ENCODE data around the gene KCNA10.

The KCNA10 gene

DNA sequence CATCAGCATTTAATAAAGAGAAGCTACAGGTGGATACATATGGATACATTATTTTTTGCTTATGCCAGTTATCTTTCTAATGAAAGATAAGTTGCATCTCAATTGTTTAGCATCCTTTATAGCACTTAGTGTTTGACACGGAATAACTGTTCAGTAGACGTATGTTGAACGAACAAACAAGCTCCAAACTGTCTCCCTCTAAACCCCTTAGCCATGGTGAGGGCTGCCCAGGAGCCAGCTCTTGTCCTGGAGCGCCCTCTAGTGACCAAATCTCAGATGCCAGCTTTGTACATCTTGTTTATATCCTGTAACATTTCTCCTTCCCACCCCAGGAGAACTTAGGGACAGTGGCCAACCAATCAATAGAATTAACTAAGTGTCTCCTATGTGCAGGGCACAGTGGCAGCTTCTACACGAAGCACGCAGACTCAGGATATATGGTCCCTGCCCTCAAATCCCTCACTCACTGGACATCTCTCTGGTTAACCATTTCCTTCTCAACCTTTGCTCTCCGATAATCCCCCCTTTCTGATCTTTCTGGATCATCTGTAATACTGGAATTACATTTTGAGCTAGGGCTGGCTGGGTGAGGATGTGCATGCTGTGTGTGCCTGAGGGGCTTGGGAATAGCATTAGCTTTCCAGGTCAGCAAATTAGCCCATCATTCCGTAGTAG lies 22.9 kb downstream of the KCNA10 start:
- peak; percentile 85 for DNase-seq

DNA sequence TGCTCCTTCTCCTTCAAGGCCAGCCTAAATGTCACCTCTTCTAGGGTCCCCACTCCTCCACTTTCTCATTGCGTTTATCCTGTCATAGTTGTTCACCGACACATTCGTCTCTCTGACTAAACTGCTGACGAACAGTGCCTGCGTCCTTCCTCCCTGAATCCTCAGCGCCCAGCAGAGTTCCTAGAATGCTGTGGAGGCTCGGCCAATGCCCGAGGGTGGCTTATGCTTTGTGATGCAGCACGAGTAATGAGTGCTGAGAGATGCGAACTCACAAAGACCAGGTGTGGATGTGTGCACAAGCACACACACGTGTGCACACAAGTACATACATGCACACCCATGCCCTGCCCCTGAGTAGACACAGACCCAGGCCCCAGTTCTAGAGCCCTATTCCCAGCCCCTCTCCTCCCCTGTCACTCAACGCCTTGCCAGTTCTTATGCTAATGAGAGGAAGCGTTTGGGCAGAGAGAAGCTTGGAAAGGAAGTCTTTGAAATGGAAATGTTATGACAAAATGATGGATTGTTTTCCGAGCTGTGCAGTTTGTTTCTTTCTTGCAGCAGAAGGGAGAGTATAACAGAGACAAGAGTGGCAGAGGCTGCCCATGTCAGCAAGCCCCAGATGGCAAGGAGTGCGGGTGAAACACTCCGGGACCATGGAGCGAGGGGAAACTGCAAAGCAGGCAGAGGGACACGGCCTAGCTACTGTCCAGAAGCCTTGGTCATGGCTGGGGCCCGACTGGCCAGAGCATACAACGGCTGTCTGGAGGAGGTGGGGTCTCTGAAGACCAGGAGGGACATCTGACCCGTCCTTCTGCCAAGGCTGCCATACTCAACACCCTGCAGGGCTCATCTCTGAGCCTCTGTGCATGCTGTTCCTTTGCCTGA lies 24.2 kb downstream of the KCNA10 start:
- no peak for DNase-seq

GRCh38 chr1:110494036-110494435 lies 24.9 kb downstream of the KCNA10 start:
- DNase-seq = no peak

- DNase-seq = peak in 1 of 2 donors; percentile 24
These were observed 25.8 kb downstream of the KCNA10 start for GRCh38 chr1:110493059-110493699.

DNA sequence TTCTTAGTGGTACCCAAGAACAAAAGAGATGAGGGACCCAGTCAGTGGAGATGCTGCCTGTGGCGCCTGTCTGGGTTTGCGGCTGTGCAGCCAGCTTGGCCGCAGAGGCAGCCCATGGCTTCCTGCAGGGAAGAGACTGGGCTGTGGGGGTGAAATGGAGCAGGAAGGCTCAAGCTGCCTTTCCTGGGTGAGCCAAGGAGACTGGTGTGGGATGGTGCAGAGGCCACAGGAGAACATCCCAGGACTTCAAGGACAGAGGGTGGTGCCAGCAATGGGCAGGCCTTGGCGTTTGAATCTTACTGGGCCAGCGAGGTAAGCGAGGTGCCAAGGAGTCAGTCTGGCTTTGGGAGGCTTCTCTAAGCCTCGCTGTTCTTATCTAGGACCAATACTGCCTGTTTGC lies 26.4 kb downstream of the KCNA10 start:
- no peak for DNase-seq

DNA sequence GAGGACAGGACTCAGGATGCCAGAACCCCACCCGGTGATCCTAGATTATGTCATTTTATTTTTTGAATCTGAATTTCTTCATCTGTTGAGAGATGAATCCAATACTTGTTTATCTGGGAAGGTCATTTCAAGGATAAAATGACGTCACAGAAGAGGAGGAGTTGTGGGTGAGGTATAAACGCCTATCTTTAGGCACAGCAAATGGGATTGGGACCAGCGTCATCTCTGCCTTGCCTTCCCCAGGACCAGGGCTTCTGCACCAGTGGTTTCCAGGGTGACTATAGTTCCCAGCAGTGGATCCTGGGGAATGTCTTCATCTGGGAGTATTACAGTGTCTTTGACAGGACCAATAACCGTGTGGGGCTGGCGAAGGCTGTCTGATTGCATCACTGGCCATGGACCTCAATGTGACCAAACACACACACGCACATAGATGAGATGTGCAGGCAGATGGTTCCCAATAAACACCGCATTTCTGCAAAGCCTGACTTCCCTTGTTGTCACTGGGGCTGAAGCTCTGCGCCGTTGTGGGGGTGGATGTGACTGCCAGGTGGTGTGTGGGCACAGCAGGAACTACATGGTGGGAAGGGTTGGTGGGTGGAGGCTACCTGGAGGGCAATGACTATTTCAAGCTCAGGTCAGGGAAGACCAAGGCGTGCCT lies 28.1 kb downstream of the KCNA10 start:
- peak; percentile 57 to 88 for DNase-seq

DNA sequence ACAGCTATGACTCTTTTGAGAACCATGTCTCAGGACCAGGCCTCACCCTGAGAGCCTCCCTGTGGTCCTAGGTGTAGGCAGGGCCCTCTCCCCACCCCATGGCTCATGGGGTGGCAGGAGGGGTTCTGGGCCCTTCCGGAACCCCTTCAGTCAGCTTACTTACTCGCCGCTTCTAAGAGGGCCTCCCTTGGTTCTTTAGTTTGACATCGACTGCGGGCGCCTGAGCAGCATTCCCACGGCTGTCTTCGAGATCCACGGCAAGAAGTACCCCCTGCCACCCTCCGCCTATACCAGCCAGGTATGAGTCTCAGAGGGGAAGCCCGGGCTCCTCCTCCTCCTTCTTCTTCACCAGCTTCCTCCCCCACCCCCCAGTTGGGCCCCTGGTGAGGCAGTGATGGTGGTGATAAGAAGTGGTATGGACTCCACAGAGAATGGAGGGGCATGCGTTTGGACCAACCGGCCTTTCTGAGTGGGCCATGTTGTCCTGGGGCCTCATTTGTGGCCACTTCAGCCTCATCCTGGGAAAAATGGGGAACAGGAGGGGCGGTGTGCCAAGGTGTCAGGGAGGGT lies 28.9 kb downstream of the KCNA10 start:
- DNase-seq = no peak

DNA sequence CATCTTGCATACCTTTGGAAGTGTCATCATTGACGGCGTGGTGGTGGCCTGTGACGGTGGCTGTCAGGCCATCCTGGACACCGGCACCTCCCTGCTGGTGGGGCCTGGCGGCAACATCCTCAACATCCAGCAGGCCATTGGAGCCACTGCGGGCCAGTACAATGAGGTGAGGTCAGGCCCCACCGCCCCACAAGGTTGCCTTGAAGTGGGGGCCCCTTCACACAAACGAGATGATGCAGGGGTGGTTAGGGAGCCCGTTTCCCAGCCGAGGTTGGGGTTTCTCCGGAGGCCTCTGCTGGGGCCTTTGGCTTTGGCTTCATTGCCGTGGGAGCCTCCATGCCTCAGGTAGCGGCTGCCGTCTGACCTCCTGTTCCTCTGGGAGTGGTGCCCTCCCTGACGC lies 29.6 kb downstream of the KCNA10 start:
- no peak for DNase-seq

DNA sequence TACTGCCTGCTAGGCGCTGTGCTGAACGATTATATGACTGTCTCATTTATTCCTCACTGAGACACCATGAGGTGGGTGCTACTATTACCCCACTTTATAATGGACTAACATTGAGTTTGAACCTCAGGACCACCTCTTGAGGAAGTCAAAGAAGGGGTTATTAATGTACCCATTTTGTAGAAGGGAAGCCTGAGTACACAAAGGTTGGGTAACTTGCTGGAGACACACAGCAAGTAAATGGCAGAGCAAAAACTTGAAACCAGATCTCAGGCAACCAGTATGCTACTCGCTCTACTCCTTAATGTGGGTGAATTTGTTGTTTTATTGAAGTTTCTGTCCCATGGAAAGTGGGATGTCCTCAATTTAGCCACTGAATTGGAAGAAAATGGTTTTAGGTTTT lies 30.1 kb downstream of the KCNA10 start:
- DNase-seq = no peak

GRCh38 chr1:110488161-110488560 lies 30.8 kb downstream of the KCNA10 start:
- DNase-seq = no peak

DNA sequence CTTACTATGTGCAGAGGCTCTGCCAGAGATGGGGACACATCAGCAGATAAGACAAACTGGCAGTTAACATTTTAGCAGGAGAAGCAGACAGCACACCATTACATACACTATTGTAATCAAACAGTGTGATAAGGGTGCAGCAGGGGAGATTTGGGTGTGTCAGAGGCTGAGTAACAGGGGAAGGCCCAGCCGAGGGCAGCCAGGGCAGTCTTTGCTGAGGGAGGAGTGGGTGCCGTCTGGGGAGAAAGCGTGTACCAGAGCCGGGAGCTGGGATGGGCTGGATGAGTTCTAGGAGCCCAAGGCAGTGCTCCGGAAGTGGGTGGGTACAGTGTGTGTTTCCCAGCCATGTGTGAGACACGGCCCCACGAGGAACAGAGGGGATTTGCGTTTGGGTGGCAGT lies 31.2 kb downstream of the KCNA10 start:
- DNase-seq = no peak

- DNase-seq = no peak
These were observed 33.2 kb downstream of the KCNA10 start for GRCh38 chr1:110485725-110486124.

DNA sequence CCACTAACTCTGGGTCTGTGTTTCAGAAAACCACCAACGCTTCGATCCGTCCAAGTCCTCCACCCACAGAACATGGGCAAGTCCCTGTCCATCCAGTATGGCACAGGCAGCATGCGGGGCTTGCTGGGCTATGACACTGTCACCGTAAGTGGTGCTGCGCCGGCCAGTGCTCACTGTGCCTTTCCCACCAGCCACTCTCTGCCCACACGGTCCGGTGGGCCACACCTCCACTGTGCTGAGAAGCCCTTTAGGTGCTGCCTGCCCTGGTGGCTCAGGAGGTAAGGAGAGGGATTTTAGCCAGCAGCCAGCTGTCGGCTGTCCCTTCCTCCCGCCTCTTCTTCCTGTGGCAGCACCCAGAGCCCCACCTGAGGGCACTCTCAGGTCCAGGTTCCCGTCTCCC lies 34.2 kb downstream of the KCNA10 start:
- DNase-seq = no peak

DNA sequence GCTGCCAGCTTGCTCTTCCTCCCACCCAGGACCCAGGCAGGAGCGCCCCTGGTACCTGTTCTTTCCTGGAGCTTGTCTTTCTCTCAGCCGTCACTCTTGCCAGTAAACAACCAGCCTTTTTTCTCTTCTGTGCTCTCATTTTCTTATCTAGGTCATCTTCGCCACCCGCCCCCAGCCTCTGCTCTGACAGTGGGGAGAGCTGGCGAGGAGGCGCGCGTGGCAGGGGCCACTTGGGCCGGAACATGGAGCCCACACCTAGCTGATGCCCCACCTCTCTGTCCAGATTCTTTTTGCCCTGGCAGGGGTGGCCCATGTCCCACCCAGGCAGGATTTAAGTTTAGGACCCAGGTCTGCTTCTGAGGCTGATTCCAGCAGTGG lies 35.7 kb downstream of the KCNA10 start:
- no peak for DNase-seq

- DNase-seq = peak; percentile 32 to 62
These were observed 36.2 kb downstream of the KCNA10 start for GRCh38 chr1:110482662-110483307.

DNA sequence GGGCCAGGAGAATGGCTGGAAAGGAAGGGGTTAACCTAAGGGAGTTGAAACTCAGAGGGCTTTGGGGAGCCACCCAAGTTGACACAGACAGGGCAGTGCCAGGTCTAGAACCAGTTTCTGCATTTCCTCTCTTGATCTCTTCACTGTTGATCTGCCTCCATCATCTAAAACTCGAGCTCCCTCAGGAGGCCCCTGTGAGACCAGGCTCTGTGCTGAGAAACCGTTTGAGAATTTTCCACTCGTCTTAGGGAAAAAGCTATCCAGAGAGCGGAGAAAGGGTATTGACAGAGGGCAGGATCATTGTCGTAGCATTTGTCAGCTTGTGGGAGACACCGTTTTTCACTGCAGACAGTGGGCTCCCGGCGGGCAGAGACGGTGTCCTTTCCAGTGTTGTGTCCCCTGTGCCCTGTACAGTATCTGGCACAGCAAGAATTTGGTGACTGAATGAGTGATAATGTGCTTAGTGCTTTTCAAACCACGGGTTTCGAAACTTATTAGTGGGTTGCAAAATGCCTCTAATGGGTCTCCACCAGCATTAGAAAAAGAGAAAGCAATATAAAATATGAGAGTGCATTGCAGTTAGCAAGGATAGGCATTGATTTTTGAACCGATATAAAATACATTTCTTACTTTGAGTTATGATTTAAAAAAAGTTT lies 36.9 kb downstream of the KCNA10 start:
- peak in 1 of 2 donors; percentile 15 for DNase-seq

GRCh38 chr1:110480356-110481096 lies 38.4 kb downstream of the KCNA10 start:
- no peak for DNase-seq

DNA sequence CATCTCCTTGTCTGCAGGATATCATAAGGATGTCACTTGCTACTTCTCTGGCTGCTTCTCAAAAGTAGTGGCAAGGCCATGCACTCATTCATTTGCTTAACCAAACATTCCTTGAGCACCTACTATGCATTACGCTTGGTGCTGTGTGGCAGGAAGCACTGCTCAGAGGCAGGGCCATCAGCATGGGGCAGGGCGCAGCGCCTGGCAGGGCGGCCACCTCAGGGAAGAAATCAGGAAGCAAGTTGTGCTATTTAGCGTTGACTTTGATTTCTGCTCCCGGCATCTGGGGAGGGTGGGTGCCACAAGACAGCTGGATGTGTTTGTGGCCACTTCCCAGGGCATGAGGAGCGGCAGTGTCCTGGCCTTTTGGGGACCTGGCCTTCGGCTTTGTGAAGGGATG lies 40.1 kb downstream of the KCNA10 start:
- DNase-seq = no peak

DNA sequence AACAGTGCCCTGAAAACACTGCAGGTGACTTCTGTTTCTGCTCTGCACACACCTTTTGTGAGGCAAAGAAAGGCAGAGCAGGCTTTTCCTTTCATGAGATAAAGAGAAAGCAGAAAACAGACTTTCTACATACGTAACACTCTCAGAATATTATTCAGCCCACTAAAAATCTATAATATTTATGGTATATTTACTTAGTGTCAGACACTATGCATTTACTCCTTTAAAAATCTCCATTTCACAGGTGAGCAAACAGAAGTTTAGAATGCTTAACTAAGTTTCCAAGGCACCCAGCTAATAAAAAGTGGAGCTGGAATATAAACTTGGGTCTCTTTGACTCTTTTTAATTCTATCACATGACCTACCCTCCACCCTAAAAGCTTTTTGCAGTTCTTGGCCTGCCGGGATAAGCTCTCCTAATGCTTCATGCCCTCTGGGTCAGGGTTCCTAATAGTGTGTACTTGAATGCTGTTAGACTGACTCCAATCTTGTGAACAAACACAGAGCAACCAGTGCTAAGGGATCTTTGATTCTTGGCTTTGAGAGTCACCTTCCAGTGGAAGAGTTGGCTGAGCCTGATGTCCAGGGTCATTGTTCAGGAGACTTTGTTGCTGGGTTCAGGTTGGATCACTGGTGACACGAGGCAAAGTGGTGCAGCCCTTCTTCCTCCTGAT lies 40.9 kb downstream of the KCNA10 start:
- no peak for DNase-seq

DNA sequence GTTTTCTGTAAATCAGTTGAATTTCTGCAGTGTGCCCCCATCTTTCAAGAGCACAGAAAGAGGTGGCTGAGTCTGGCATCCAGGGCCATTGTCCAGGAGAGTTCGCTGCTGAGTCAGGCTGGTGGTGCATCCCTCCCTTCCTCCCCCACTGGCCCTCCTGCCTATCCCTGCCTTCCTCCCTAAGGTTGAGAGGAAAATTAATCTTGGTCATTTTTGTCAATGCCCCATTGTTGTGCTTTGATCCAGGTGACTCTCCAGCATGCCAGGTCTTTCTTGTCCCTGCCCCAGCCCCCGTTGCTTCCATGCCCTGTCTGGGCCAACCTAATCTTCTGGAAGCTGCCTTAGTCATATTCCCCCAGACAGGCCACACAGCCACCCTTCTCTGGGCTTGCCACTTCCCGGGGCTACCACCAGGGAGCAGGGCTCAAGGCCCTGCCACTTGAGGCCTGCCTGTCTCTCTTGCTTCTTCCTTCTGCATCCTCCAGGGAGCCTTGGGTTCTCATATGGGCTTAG lies 41.5 kb downstream of the KCNA10 start:
- DNase-seq = peak in 1 of 2 donors; percentile 22
